HG02943 (cell line): ENCODE results near the gene NODAL.

ENCODE experiments used
- ATAC-seq: cut with Tn5 transposase; IDR thresholded peaks from one replicate; pipeline ENCODE4 v1.9.1; 2021; ENCODE audit warnings: mild to moderate bottlenecking, low read depth, moderate library complexity; ENCODE audit not compliant: unreplicated experiment

The NODAL gene

DNA sequence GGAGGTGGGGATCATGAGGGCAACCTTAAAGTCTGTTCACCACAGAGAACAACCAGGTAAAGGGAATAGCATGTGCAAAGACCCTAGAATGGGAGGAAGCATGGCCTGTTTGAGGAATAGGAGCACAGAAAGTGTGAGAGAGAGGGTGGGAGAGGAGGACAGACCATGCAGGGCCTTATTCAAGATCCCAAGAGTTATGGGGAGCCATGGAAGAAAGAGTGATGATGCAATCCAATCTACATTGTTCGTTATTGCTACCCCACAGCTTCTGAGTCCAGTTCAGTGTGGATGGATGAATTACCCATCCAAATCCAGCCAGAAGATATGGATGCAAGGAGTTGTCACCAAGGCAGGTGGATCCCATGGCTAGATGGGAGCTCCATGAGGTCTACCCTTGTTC, 45.3 kb downstream of the NODAL start:
- no peak for ATAC-seq

GRCh38 chr10:70391654-70392053, 49.8 kb downstream of the NODAL start:
- no peak for ATAC-seq
